Measurements from ENCODE around the gene STXBP6. TPM values are rescaled to one million over a fixed set of nuclear protein-coding genes. Genes with fewer than 3 reads are reported as not detected.

The STXBP6 gene
- total and polyA plus RNA-seq, 2 donors (not counting 3 experiments of a cell fraction or from before 2014, with no cell fraction given) = 0.06 TPM; not detected in 1

DNA sequence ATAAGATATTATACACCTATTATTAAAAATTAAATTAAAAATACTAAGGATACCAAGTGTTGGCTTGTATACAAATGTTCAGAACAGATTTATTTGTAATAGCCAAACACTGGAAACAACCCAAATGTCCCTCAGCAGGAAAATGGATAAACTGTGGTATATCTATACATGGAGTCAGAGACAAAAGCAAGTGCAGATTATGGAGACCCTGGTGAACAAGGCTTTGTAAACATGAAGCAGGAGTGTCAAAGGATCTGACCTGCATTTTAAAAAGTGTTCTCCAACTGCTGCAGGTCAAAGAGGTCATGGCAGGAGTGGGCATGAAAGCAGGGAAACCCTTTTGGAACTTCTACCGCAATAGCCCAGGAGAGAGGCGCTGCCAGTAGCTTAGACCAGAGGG is 181.6 kb downstream of the STXBP6 start:
- intact Hi-C loops (cut with micrococcal nuclease) = no loop called here
- no peak for DNase-seq (ENCODE audit: low read depth, low spot score)
- H3K79me2 ChIP-seq (ENCODE audit: control insufficient read depth, insufficient read depth, low read length) = no peaks in the 10 kb centered on the region
- BruUV-seq (replicated peaks) = no TSS peak
- no peaks in the 10 kb centered on the region for H3K9me3 ChIP-seq (replicated peaks; ENCODE audit: control insufficient read depth, insufficient read depth, low read length)
- no peak overlapping the region for H3K4me3 ChIP-seq (replicated peaks in 1 of 3; ENCODE audit: insufficient read depth in 1 of 3, low read depth in 1 of 3, low read length in 3 of 3)
- no peak overlapping the region for H3K9ac ChIP-seq (replicated peaks; ENCODE audit: extremely low read depth, insufficient read depth, low read length)
- TF ChIP-seq FOS (IDR thresholded peaks at IDR 0.05; ENCODE audit: borderline replicate concordance, insufficient read depth, low read length) (no peak), POLR2AphosphoS5 (IDR thresholded peaks at IDR 0.05; ENCODE audit: insufficient read depth, low read depth, low read length) (no peak), POLR2A (IDR thresholded peaks at IDR 0.05; ENCODE audit: low read depth, low read length) (no peak), GATA2 (IDR thresholded peaks at IDR 0.05; ENCODE audit: insufficient read depth, insufficient read length, low read depth, low read length) (no peak), JUN (IDR thresholded peaks at IDR 0.05; ENCODE audit: borderline replicate concordance, insufficient read depth, insufficient read length, low read depth) (no peak), MYC (IDR thresholded peaks at IDR 0.05; ENCODE audit: low read depth, low read length) (no peak), EZH2 (IDR thresholded peaks at IDR 0.05; ENCODE audit: borderline replicate concordance, low read depth, low read length, severe bottlenecking) (no peak)
- TF ChIP-seq, protein P1, sequence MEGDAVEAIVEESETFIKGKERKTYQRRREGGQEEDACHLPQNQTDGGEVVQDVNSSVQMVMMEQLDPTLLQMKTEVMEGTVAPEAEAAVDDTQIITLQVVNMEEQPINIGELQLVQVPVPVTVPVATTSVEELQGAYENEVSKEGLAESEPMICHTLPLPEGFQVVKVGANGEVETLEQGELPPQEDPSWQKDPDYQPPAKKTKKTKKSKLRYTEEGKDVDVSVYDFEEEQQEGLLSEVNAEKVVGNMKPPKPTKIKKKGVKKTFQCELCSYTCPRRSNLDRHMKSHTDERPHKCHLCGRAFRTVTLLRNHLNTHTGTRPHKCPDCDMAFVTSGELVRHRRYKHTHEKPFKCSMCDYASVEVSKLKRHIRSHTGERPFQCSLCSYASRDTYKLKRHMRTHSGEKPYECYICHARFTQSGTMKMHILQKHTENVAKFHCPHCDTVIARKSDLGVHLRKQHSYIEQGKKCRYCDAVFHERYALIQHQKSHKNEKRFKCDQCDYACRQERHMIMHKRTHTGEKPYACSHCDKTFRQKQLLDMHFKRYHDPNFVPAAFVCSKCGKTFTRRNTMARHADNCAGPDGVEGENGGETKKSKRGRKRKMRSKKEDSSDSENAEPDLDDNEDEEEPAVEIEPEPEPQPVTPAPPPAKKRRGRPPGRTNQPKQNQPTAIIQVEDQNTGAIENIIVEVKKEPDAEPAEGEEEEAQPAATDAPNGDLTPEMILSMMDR (IDR thresholded peaks at IDR 0.05; ENCODE audit: extremely low read depth in 1 of 2, insufficient read depth in 1 of 2, low read depth in 1 of 2, low read length in 2 of 2) = no peak
- TF ChIP-seq, protein P2, sequence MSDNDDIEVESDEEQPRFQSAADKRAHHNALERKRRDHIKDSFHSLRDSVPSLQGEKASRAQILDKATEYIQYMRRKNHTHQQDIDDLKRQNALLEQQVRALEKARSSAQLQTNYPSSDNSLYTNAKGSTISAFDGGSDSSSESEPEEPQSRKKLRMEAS (IDR thresholded peaks at IDR 0.05; ENCODE audit: insufficient read depth, insufficient read length) = no peak
- H3K36me3 ChIP-seq (ENCODE audit: control insufficient read depth in 2 of 2, extremely low read depth in 1 of 2, insufficient read depth in 2 of 2, low read length in 2 of 2) = no peaks in the 10 kb centered on the region
- dilution Hi-C loops (cut with MboI; ENCODE audit: extremely low pct_ligation_motif_present, low sequenced_read_pairs) = no loop called here
- H4K20me1 ChIP-seq (replicated peaks; ENCODE audit: control insufficient read depth, extremely low read depth, insufficient read depth, low read length) = no peaks in the 10 kb centered on the region
- H3K4me1 ChIP-seq (ENCODE audit: control insufficient read depth, extremely low read depth, insufficient read depth, low read length) = no peaks in the 10 kb centered on the region
- H3K9me1 ChIP-seq (replicated peaks; ENCODE audit: control insufficient read depth, extremely low read depth, insufficient read depth, low read length) = no peaks in the 10 kb centered on the region
- CTCF ChIA-PET = no interaction called here
- no peak overlapping the region for H2AFZ ChIP-seq (ENCODE audit: low read depth, low read length)
- FAIRE-seq = no peak
- H3K27me3 ChIP-seq (ENCODE audit: control insufficient read depth in 2 of 2, insufficient read depth in 2 of 2, low read length in 2 of 2) = no peaks in the 10 kb centered on the region
- POLR2A ChIA-PET = no interaction called here
- H3K4me2 ChIP-seq (ENCODE audit: insufficient read depth, low read length) = no peak overlapping the region
- no peak overlapping the region for H3K27ac ChIP-seq (ENCODE audit: insufficient read depth, low read depth, low read length)

Measured in endothelial cell of umbilical vein (primary cell).